ENCODE results near the gene CCDC159.

CCDC159 gene

DNA sequence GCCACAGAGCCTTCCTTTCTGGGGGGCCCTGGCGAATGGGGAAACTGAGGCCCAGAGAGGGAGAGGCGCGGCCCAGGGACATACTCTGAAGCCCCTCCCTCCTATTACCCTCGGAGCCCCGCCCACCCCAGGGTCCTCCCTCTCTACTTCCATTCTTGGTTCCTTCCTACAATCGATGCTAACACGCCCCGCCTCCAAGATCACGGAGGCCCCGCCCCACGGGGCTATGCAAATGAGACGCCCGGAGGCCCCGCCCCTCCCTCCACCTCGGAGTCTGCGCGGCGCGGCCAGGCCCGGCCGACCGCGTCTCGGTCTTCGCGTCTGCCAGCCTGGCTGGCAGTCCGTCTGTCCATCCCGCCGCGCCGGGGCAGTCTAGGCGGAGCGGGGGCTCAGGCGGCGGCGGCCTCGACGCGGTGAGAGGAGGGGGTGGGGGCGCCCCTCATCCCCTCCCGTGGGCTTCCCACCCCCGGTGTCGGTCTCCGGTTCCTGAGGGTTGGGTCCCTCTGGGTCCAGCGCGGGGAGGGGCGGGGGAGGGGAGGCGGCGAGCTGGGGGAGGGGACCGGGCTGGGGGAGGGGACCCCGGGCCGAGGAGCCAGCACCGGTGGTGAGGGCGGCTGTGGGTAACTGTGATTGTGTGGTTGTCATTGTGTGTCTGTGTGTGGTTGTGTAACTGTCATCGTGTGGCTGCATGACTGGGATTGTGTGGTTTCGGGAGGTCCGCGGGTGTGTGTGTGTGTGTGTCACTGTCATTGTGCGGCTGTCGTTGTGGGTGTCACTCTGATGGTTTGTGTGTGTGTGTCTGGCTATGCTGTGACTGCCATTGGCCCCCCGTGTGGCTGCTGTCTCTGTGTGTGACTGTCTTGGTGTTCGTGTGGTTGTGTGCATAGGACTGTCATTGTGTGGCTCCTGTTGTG is 9.1 kb downstream of the CCDC159 start, which contains the start of gene PLPPR2:
TSS of gene PLPPR2 (plus strand) at position 273 of the 914 bp plus-strand sequence. CDS start 2,242 bp downstream, outside the sequence.
- H3K4me3 ChIP-seq (ENCODE audit: low read depth in 1 of 5, low read length in 5 of 5), result peak within 1 kb of the TSS; percentile 54 to 85 (median 68)
- H3K27me3 ChIP-seq (ENCODE audit: control insufficient read depth in 5 of 5, insufficient read depth in 4 of 5, low read length in 5 of 5), result no peaks in the 10 kb centered on the region
- peak within 1 kb of the TSS; percentile 18 to 84 (median 39) for H3K9ac ChIP-seq (ENCODE audit: low read length in 5 of 5)
- H3K27ac ChIP-seq (ENCODE audit: low read depth, low read length), result no peak within 1 kb of the TSS
- H3K36me3 ChIP-seq (ENCODE audit: control insufficient read depth in 5 of 5, insufficient read depth in 5 of 5, low read length in 5 of 5), result peaks cover 0 to 15% (median 7%) of the 10 kb centered on the region in 5 donors
- H3K4me1 ChIP-seq (ENCODE audit: control insufficient read depth in 5 of 5, insufficient read depth in 5 of 5, low read length in 5 of 5), result peaks cover 4 to 16% (median 12%) of the 10 kb centered on the region in 5 donors
- no peaks in the 10 kb centered on the region for H3K9me3 ChIP-seq (ENCODE audit: control insufficient read depth in 5 of 5, low read length in 5 of 5)

DNA sequence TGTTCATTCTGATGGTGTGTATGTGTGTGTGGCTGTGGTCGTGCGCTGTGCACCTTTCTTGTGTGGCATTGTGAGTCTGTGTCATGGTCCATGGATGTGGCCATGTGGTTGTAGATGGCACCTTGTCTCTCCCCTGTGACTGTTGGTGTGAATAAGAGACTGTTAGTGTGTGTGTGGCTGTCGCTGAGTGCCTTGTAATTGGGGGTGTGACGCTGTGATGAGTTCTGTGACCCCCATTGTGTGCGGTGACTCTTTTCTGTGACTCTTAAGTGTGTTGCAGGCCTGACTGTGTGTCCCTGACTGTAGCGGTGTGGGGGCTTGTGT is 9.7 kb downstream of the CCDC159 start:
- Histone ChIP-seq H3K36me3 (ENCODE audit: control insufficient read depth in 5 of 5, insufficient read depth in 5 of 5, low read length in 5 of 5) (peaks cover 0 to 18% (median 11%) of the 10 kb centered on the region in 5 donors), H3K27me3 (ENCODE audit: control insufficient read depth in 5 of 5, insufficient read depth in 4 of 5, low read length in 5 of 5) (no peaks in the 10 kb centered on the region), H3K9ac (ENCODE audit: low read length in 5 of 5) (peak overlapping the region in 3 of 5 donors; percentile 31 to 84 (median 78)), H3K9me3 (ENCODE audit: control insufficient read depth in 5 of 5, low read length in 5 of 5) (no peaks in the 10 kb centered on the region), H3K4me1 (ENCODE audit: control insufficient read depth in 5 of 5, insufficient read depth in 5 of 5, low read length in 5 of 5) (peaks cover 4 to 16% (median 12%) of the 10 kb centered on the region in 5 donors), H3K4me3 (ENCODE audit: low read depth in 1 of 5, low read length in 5 of 5) (peak overlapping the region; percentile 54 to 85 (median 68)), H3K27ac (ENCODE audit: low read depth, low read length) (no peak overlapping the region)

DNA sequence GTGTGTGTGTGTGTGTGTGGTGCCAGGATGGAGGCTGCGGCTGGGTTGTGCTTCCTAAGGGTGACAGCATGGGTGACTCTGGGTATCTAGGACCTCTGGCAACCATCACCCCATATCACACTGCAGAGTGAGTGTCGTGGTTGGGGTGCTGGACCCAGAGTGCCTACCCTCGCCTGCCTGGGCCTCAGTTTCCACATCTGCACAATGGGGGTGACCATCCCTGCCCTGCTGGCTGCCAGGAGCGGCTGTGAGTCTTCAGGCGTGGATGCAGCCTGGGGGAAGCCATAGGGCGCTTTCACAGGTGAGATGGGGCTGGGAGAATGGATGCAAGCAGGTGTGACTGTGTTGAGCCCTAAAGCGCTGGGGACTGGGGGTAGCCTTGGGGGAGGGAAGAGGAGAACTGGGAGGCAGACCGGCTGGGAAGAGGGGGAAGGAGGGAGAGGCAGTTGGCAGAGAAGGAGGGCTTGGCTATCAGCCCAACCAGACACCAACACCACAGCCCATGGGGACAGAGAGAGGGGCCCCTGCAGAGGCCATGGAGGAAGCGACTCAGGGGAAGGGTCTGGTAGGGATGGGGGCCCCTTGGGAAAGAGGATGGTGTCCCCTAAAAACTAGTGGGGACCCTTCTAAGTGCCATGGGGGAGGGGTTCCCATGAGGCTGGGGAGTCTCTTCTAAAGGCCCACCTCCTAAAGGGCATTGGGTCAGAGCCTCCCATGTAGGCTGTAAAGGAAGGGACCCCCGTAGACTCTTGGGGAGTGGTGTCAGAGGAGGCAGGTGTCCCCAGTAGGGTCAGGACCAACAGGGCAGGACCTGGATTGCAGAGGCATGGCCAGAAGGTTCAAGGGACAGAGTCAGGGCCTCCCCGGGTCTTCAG is 10.6 kb downstream of the CCDC159 start:
- Histone ChIP-seq H3K36me3 (ENCODE audit: control insufficient read depth in 5 of 5, insufficient read depth in 5 of 5, low read length in 5 of 5) (peaks cover 0 to 25% (median 15%) of the 10 kb centered on the region in 5 donors), H3K9me3 (ENCODE audit: control insufficient read depth in 5 of 5, low read length in 5 of 5) (no peaks in the 10 kb centered on the region), H3K4me1 (ENCODE audit: control insufficient read depth in 5 of 5, insufficient read depth in 5 of 5, low read length in 5 of 5) (peaks cover 4 to 16% (median 12%) of the 10 kb centered on the region in 5 donors), H3K27me3 (ENCODE audit: control insufficient read depth in 5 of 5, insufficient read depth in 4 of 5, low read length in 5 of 5) (no peaks in the 10 kb centered on the region), H3K27ac (ENCODE audit: low read depth, low read length) (no peak overlapping the region), H3K4me3 (ENCODE audit: low read depth in 1 of 5, low read length in 5 of 5) (no peak overlapping the region), H3K9ac (ENCODE audit: low read length in 5 of 5) (no peak overlapping the region)

DNA sequence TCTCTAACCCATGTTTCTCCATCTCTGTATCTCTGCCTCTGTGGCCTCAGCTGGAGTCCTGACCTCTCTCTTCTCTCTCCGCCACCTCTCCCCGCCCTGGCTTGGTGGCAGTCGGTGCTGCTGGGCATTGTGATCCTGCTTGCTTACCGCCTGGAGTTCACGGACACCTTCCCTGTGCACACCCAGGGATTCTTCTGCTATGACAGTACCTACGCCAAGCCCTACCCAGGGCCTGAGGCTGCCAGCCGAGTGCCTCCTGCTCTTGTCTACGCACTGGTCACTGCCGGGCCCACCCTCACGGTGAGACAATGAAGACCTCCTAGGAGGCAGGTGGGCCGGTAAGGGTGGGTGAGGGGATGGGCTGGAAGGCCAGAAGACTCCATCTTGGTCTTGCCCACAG is 13.1 kb downstream of the CCDC159 start:
- H3K9me3 ChIP-seq (ENCODE audit: control insufficient read depth in 5 of 5, low read length in 5 of 5), result no peaks in the 10 kb centered on the region
- H3K27me3 ChIP-seq (ENCODE audit: control insufficient read depth in 5 of 5, insufficient read depth in 4 of 5, low read length in 5 of 5), result no peaks in the 10 kb centered on the region
- H3K36me3 ChIP-seq (ENCODE audit: control insufficient read depth in 5 of 5, insufficient read depth in 5 of 5, low read length in 5 of 5), result peaks cover 0 to 47% (median 28%) of the 10 kb centered on the region in 5 donors
- peaks cover 4 to 16% (median 12%) of the 10 kb centered on the region in 5 donors for H3K4me1 ChIP-seq (ENCODE audit: control insufficient read depth in 5 of 5, insufficient read depth in 5 of 5, low read length in 5 of 5)
- H3K4me3 ChIP-seq (ENCODE audit: low read depth in 1 of 5, low read length in 5 of 5), result no peak overlapping the region
- H3K9ac ChIP-seq (ENCODE audit: low read length in 5 of 5), result no peak overlapping the region
- H3K27ac ChIP-seq (ENCODE audit: low read depth, low read length), result no peak overlapping the region

DNA sequence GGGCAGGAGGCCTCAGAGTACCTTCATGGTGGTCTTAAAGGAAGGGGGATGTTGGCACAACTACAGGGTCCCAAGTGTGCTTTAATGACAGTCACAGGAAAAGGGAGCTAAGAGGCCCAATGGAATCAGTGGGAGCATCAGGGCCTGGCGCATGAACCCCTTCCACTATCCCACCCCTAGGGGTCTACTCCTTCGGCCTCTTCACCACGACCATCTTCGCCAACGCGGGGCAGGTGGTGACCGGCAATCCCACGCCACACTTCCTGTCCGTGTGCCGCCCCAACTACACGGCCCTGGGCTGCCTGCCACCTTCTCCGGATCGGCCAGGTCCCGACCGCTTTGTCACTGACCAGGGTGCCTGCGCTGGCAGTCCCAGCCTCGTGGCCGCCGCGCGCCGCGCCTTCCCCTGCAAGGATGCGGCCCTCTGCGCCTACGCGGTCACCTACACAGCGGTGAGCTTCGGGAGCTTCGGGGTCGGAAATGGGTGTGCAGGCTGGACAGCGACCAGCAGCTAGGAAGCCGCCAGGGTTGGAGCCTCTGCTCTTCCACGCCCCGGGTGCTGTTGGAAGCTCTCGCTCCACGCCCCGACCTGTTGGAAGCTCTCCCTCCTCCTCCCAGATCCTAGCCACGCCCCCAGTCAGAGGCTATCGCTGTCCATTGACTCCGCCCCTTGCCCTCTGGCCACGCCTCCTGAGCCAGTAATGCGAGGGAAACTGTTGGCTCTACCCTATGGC is 14.9 kb downstream of the CCDC159 start:
- no peak overlapping the region for H3K27ac ChIP-seq (ENCODE audit: low read depth, low read length)
- H3K9ac ChIP-seq (ENCODE audit: low read length in 5 of 5), result no peak overlapping the region
- peaks cover 0 to 5% (median 5%) of the 10 kb centered on the region in 5 donors for H3K4me1 ChIP-seq (ENCODE audit: control insufficient read depth in 5 of 5, insufficient read depth in 5 of 5, low read length in 5 of 5)

DNA sequence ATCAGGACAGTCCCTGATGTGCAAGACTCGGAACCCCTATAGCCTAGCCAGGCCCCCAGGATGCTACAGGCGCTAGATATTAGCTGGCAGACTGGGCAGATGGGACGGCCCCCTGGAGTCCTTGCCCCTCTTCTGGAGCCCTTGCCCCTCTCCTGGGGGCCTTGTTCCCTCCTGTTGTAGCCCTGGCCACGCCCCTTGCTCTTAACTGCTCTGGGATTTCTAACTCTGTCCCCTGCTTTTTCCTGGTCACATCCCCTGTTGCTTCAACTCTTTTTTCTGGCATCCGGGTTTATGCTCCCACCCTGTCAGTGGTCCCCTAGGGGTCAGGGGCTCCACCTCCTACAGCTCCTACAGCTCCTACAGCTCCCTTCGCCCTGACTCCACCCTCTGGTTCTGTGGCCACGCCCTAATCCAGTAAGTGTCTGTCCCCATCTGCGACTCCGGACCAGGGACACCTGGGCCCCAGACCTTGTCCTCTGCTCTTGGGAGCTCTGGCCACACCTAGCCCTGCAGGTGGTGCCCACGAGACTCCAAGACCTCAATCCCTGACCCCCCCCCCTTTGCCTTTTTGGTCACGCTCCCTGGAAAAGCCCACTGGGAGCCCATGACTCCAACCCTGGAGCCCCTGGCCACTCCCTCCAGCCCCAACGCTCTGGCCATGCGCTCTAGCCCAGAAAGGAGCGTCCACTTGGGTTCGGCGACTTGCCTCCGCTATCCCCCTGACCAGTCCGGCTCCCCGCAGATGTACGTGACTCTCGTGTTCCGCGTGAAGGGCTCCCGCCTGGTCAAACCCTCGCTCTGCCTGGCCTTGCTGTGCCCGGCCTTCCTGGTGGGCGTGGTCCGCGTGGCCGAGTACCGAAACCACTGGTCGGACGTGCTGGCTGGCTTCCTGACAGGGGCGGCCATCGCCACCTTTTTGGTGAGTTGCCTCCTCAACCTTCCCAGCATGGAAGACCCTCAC is 15.7 kb downstream of the CCDC159 start:
- Histone ChIP-seq H3K27ac (ENCODE audit: low read depth, low read length) (no peak overlapping the region), H3K36me3 (ENCODE audit: control insufficient read depth in 5 of 5, insufficient read depth in 5 of 5, low read length in 5 of 5) (peaks cover 0 to 65% (median 36%) of the 10 kb centered on the region in 5 donors), H3K27me3 (ENCODE audit: control insufficient read depth in 5 of 5, insufficient read depth in 4 of 5, low read length in 5 of 5) (no peaks in the 10 kb centered on the region), H3K4me1 (ENCODE audit: control insufficient read depth in 5 of 5, insufficient read depth in 5 of 5, low read length in 5 of 5) (no peaks in the 10 kb centered on the region), H3K4me3 (ENCODE audit: low read depth in 1 of 5, low read length in 5 of 5) (no peak overlapping the region), H3K9me3 (ENCODE audit: control insufficient read depth in 5 of 5, low read length in 5 of 5) (no peaks in the 10 kb centered on the region), H3K9ac (ENCODE audit: low read length in 5 of 5) (no peak overlapping the region)

More for the DNA sequence above, 14.9 kb downstream of the CCDC159 start:
- H3K27me3 ChIP-seq (ENCODE audit: control insufficient read depth in 5 of 5, insufficient read depth in 4 of 5, low read length in 5 of 5), result no peaks in the 10 kb centered on the region
- peaks cover 0 to 62% (median 36%) of the 10 kb centered on the region in 5 donors for H3K36me3 ChIP-seq (ENCODE audit: control insufficient read depth in 5 of 5, insufficient read depth in 5 of 5, low read length in 5 of 5)
- no peak overlapping the region for H3K4me3 ChIP-seq (ENCODE audit: low read depth in 1 of 5, low read length in 5 of 5)
- no peaks in the 10 kb centered on the region for H3K9me3 ChIP-seq (ENCODE audit: control insufficient read depth in 5 of 5, low read length in 5 of 5)

DNA sequence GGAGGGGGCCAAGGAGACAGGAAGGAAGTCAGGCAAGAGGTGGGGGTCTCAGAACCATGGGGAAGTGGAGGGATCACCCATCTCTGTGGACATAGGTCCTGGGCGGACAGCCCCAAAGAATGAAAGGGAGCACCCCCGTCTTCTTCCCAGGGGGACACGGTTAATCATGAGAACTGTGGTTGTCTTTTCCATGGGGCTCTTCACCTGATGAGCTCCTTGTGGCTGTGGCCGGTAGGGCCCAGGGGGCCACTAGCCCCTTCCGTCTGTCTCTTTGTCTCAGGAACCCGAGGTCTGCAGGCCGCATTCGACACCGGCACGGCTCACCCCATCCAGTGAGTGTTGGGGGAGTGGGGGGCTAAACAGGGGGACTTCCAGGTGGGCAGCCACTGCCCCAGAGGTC is 17.6 kb downstream of the CCDC159 start:
- Histone ChIP-seq H3K27me3 (ENCODE audit: control insufficient read depth in 5 of 5, insufficient read depth in 4 of 5, low read length in 5 of 5) (no peaks in the 10 kb centered on the region), H3K9ac (ENCODE audit: low read length in 5 of 5) (no peak overlapping the region), H3K27ac (ENCODE audit: low read depth, low read length) (no peak overlapping the region), H3K9me3 (ENCODE audit: control insufficient read depth in 5 of 5, low read length in 5 of 5) (no peaks in the 10 kb centered on the region), H3K4me1 (ENCODE audit: control insufficient read depth in 5 of 5, insufficient read depth in 5 of 5, low read length in 5 of 5) (no peaks in the 10 kb centered on the region), H3K36me3 (ENCODE audit: control insufficient read depth in 5 of 5, insufficient read depth in 5 of 5, low read length in 5 of 5) (peaks cover 0 to 68% (median 36%) of the 10 kb centered on the region in 5 donors), H3K4me3 (ENCODE audit: low read depth in 1 of 5, low read length in 5 of 5) (no peak overlapping the region)

DNA sequence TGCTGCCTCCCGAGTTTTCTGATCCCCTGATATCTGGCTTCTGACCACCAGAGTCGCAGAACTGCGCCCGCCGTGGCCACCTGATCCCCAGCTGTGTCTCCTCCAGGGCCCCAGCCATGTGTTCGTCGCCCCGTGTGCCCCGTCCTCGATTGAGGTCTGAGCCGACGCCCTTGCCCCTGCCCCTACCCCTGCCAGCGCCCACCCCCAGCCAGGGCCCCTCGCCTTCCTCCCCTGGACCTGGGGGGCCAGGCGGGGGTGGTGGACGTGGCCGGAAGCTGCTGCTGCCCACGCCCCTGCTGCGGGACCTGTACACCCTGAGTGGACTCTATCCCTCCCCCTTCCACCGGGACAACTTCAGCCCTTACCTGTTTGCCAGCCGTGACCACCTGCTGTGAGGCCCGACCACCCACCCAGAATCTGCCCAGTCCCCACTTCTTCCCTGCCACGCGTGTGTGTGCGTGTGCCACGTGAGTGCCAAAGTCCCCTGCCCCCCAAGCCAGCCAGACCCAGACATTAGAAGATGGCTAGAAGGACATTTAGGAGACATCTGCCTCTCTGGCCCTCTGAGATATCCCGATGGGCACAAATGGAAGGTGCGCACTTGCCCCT is 18.1 kb downstream of the CCDC159 start:
- Histone ChIP-seq H3K27ac (ENCODE audit: low read depth, low read length) (no peak overlapping the region), H3K27me3 (ENCODE audit: control insufficient read depth in 5 of 5, insufficient read depth in 4 of 5, low read length in 5 of 5) (no peaks in the 10 kb centered on the region), H3K9ac (ENCODE audit: low read length in 5 of 5) (no peak overlapping the region), H3K4me3 (ENCODE audit: low read depth in 1 of 5, low read length in 5 of 5) (no peak overlapping the region), H3K9me3 (ENCODE audit: control insufficient read depth in 5 of 5, low read length in 5 of 5) (no peaks in the 10 kb centered on the region), H3K4me1 (ENCODE audit: control insufficient read depth in 5 of 5, insufficient read depth in 5 of 5, low read length in 5 of 5) (no peaks in the 10 kb centered on the region), H3K36me3 (ENCODE audit: control insufficient read depth in 5 of 5, insufficient read depth in 5 of 5, low read length in 5 of 5) (peaks cover 0 to 65% (median 33%) of the 10 kb centered on the region in 5 donors)
